DMS79 (cell line): ENCODE results near the gene OR2AT4.
"Not testable (repeated sequence)": the region's sequence is repeated elsewhere in the genome, so short reads cannot be mapped to it uniquely, and the experiment has no call there.

ENCODE experiments used
- DNase-seq: peaks from one replicate; lab custom pipeline; 2025; lab: John Stamatoyannopoulos, UW

Gene OR2AT4

DNA sequence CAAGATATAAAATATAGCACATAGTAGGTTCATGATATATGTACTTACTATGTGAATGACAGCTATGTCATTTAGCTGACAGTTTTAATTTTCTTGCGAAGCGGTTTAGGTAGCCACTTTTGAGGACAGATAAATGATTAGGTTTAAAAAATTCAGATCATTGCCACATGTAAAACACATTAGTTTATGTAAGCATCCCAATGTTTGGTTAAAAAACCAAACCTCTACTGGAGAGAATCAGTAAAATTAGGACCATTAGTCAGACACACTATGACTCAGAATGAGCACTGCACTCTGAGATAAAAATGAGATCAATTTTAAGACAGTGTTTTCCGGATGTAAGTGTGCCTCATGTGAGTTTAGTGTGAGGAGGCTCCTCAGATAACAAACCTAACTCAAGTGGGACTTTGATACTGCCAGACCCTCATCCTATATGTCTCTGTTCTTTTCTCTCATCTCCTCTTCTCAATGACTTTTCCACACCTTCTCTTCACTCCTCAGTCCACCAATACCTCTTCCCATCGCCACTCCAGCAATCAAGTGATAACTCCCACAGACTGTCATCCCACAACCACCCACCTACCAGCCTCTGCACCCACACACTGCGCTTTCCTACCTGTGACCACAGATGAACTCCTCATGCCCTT is 6.8 kb upstream of the OR2AT4 start:
- no peak for DNase-seq

DNA sequence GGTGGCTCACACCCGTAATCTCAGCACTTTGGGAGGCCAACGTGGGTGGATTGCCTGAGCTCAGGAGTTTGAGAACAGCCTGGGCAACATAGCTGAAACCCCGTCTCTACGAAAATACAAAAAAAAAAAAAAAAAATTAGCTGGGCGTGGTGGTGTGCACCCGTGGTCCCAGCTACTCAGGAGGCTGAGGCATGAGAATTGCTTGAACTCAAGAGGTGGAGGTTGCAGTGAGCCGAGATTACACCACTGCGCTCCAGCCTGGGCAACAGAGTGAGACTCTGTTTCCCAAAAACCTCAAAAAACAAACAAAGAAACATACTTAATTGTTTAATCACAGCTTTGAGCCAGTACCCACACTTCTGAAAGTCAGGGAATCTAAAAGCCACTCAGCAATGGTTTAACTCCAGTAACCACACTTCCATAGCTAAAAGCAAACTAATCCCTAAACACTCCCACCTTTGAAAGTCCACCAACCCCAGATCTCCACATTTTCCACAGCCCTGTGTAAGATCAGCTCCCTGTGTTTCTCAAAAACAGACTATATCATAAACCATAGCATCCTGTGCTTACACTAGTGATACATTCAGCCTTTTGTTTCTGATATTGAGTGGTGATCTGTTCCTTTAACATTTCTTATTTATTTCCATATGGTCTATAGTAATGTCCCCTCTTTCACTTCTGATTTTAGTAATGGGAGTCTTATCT is 4.9 kb upstream of the OR2AT4 start:
- no peak for DNase-seq

DNA sequence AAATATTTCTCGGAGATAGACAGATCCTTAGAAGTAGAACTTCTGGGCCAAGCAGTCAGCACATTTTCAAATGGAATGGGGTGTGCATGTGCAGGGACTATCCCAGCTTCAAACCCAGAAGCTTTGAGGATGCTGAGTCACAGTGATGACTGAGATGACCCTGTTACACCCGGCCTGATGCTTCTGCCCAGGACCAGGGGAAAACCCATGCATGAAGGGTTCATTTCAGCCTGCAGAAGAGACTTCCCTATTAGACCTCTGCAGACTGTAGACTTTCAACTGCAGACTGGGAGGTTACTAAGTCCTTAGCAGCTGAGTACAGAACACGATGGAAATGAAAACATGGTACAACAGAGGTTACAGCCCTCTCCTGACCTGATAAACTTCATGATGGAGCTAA is 3.6 kb upstream of the OR2AT4 start:
- no peak for DNase-seq

DNA sequence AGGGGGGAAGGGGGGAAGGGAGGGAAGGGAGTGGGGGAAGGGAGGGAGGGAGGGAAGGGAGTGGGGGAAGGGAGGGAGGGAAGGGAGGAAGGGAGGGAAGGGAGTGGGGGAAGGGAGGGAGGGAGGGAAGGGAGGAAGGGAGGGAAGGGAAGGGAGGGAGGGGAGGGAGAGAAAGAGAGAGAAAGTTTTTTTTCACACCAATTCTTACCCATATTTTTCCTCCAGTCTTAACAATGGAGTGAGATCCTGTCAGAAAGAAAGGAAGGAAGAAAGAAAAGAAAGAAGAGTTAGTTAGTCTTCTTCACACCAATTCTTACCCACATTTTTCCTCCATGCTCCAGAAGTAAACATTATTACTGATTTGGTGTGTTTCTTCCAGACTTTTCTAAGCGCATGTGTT is 3.0 kb upstream of the OR2AT4 start:
- DNase-seq = no peak

DNA sequence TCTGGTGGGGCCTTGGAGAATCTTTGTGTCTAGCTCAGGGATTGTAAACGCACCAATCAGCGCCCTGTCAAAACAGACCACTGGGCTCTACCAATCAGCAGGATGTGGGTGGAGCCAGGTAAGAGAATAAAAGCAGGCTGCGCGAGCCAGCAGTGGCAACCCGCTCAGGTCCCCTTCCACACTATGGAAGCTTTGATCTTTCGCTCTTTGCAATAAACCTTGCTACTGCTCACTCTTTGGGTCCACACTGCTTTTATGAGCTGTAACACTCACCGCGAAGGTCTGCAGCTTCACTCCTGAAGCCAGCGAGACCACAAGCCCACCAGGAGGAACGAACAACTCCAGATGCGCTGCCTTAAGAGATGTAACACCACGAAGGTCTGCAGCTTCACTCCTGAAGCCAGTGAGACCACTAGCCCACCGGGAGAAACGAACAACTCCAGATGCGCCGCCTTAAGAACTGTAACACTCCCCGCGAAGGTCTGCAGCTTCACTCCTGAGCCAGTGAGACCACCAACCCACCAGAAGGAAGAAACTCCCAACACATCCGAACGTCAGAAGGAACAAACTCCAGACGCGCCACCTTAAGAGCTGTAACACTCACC is 2.3 kb upstream of the OR2AT4 start:
- not testable (repeated sequence) for DNase-seq

DNA sequence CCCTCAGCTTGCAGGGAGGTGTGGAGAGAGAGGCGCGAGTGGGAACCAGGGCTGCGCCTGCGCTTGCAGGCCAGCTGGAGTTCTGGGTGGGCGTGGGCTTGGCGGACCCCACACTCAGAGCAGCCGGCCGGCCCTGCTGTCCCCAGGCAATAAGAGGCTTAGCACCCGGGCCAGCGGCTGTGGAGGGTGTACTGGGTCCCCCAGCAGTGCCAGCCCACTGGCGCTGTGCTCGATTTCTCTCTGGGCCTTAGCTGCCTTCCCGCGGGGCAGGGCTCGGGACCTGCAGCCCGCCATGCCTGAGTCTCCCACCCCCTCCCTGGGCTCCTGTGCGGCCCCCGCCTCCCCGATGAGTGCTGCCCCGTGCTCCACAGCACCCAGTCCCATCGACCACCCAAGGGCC is 1.5 kb upstream of the OR2AT4 start:
- not testable (repeated sequence) for DNase-seq

DNA sequence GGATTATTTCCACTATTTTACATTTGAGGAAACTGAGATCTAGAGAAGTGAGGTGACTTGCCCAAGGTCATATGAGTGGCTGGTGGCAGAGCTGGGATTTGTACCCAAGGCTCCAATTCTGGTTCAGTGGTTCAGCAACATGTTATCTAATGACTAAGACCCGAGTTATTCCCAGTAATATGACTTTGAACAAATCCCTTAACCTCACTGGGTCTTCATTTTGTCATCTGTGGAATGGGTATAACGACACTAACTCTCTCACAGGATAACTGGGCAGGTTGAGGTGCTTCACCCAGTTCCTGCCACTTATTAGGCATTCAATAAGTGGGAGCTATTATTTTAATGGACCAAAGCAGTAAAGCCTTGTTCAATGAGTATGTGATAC is 489 bp upstream of the OR2AT4 start:
- no peak for DNase-seq

DNA sequence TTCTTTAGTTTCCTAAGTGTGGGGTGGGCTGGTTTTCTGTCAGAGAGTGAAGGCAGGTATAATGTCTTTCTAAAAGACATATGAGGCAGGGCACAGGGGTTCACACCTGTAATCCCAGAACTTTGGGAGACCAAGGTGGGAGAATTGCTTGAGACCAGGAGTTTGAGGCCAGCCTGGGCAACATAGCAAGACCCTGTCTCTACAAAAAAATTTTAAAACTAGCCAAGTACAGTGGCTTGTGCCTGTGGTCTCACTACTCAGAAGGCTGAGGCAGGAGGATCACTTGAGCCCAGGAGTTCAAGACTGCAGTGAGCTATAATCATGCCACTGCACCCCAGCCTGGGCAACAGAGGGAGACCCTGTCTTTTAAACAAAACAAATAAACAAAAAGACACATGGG is 2.3 kb downstream of the OR2AT4 start:
- DNase-seq = not testable (repeated sequence)

DNA sequence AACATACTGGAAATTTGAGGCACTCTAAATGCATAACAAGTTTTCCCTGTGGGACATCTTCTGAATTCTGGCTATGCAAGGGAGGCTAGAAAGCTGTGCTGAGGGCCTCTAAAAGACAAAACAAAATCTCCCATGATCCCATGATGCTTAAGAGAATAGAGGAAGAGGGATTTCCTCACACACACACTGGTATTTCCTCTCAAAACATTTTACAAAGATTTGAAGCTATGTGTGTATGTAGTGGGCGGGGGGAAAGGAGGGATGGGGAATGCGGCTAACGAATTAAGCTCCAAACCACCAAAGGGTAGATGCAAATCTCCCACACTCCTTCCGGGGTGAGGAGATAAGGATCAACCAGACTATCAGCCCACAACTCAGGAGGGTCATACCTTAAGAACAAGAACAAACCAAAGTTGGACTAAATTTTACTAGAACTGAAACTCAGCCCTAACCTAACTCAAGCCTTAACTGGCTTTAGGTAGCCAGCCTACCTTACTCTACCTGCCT is 6.0 kb downstream of the OR2AT4 start:
- DNase-seq = no peak

DNA sequence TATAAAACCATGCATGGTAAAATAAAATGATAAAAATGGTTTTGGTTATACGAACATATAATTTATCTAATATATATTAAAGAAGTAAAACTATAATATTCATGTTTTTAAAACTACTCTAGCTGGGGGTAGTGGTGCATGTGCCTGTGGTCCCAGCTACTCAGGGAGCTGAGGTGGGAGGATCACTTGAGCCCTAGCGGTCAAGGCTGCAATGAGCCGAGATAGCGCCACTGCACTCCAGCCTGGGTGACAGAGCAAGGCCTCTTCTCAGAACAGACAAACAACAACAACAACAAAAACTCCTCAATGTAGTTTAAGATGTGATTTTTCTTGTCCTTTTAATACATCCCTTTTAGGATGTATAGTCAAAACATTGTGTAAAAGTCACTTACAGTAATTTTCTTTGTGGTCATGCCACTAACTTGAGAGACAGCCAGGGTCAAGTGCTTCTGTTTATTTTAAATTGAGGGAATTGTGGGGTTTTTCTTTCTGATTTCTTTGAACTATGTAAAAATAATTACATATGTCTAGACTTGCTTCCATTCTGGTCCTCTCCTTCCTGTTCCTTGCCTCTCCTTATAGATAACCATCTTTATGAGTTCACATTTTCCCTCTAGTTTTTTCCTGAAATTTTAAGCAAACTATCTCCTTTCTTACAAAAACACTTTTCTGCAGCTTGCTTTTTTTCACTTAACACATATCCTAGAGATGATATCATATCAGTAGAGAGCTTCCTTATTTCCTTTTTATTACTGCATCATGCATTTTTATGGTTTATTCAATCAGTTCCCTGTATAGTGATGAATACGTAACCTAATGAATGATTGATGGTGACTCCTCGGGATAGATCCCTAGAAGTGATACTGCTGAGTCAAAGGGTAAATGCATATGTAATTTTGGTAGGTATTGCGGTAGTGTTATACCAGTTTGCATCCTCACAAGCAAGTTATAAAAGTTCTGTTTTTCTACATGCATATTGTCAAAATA is 9.1 kb downstream of the OR2AT4 start:
- no peak for DNase-seq

DNA sequence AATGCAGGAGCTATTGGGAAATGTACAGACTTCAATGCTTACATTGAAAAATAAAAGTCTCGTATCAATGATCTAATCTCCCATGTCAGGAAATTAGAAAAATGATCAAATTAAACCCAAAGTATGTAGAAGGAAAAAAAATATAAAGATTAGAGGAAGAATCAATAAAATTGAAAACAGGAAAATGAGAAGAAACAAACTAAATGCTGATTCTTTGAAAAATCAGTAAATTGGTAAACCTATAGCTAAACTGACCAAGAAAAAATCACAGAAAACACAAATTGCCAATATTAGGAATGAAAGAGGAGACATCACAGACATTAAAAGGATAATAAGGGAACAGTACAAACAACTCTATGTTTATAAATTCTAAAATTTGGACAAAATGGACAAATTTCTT is 11.8 kb downstream of the OR2AT4 start:
- DNase-seq = no peak

DNA sequence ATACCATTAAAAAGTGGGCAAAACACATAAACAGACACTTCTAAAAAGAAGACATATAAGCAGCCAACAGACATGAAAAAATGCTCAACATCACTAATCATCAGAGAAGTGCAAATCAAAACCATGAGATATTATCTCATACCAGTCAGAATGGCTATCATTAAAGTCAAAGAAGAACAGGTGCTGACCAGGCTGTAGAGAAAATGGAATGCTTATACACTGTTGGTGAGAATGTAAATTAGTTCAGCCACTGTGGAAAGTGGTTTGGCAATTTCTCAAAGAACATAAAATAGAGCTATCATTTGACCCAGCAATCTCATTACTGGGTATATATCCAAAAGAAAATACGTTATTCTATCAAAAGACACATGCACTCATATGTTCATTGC is 13.5 kb downstream of the OR2AT4 start:
- no peak for DNase-seq

DNA sequence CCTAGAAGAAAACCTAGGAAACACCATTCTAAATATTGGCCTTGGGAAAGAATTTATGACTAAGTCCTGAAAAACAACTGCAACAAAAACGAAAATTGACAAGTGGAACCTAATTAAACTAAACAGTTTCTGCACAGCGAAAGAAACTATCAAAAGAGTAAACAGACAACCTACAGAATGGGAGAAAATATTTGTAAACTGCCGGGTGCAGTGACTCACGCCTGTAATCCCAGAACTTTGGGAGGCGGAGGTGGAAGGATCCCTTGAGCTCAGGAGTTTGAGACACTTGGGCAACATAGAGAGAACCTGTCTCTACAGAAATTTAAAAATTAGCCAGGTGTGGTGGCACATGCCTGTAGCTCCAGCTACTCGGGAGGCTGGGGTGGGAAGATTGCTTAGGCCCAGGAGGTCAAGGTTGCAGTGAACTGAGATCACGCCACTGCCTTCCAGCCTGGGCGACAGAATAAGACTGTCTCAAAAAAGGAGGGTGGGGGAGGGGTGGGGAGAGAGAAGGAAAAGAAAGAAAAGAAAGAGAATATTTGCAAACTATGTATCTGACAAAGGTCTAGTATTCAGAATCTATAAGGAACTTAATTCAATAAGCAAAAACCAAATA is 14.0 kb downstream of the OR2AT4 start:
- no peak for DNase-seq

DNA sequence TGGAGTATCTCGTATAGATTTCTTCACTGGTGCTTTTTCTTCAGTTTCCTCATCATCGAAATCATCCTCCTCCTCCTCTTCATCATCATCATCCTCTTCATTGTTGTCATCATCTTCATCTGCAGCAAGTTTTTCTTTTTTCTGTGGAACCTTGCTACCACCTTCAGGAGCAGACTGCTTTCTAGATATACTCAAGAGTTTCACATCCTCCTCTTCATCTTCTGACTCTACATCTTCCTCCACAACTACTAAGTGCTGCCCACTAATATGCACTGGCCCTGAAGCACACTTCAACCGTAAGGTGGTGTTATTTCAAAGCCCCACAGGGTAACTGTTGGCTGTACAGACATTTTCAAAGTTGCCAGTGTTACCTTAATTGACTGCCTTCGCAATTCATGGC is 17.1 kb downstream of the OR2AT4 start:
- DNase-seq = no peak

DNA sequence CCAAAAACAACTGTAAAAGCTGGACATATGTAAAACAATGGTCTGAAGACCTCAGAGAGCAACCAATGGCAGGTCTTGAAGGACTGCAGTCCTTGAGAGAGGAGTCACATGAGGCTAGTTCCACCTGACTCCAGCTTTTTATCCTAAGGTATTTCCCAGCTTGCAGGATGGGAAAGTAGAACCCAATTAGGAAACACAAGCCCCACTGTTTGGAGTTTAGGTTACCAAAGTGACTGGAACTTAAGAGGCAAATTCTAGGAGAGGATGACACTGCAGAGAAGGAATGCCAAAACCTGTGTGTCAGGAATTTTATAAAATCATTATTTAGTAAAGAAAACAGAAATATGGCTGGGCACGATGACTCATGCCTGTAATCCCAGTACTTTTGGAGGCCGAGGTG is 18.4 kb downstream of the OR2AT4 start:
- no peak for DNase-seq

DNA sequence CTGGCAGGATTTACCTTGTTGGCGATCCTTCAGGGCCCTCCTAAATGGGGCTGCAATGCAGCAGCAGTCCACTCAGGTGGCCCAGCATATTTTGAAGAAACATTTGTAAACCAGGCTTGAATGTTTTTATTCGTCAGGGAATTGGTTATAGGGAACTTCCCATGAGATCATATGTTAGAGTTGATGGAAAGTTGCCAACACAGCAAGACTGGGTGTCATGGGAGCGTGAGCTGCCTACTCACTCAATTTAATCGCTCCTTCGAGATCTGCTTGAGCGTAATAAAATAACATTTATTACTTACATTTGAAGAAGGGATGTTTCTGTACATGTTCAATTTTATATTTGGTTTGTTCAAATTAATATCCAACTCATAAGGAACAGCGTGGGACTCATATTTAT is 19.4 kb downstream of the OR2AT4 start:
- DNase-seq = no peak

DNA sequence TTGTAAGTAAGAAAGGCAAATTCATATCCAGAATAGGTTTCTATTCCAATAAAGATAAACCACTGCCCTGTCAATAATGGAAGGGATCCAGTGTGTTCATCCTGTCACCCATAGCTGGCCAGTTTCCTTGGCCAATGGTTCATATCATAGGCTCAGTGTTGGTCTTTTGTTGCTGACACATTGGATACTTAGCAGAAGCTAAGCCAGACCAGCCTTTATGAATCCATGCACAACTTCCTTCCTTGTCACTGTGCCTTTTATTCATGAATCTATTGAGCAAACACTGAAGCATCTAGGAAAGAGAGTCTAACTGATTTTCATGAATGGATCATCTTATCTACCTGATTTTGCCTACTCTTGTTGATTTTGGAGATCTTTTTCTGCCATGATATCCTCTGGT is 20.0 kb downstream of the OR2AT4 start:
- no peak for DNase-seq

DNA sequence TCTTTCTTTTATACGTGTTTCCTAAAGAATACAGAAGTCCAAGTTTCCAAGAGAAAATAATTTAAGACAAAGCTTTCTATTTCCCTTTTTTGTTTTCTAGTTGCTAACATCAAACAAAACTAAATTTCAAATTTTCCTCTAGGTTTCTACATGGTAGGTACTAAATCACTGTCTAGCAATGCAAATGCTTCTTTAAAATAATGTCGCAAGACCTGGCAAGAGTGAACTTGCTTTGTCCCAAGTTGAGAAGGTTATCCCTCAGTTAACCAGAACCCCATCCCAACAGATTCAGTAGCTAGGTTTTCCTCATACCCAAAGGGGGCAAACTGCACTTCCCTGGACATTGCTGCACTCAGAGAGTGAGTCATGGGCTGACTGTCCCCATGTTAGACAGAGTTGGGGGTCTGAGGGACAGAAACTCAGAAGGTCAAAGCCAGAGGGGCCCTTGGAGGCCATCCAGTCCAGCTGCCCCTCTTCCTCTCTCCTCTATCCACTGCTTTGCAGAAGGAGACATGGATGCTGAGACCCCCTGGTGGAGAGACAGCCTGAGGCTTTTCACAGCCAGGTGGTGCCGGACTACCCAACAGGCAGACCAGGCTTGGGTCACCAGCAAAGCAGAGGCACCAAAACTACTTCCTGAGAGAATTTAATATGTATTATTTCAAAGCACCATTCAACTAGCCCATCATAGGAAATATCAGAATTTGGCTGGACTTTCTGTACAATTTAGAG is 23.1 kb downstream of the OR2AT4 start:
- DNase-seq = no peak

DNA sequence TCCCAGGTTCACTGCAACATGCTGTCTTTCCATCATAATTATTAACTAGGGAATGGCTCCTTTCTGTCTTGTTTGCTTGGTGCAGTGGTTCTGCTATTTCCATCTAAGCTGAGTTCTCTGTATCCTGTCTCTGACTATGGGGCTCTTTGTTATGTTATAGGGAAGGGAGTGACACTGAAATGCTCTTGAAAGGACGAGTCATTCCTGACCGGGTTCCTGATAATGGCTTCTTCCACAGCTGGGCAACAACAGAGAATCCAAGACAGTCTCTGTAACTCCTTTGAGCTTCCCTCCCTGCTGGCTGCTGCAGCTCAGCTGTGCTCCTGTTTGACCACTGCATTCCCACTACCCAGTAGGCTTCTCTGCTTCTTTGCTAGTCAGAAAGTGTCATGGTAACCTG is 24.1 kb downstream of the OR2AT4 start:
- no peak for DNase-seq

DNA sequence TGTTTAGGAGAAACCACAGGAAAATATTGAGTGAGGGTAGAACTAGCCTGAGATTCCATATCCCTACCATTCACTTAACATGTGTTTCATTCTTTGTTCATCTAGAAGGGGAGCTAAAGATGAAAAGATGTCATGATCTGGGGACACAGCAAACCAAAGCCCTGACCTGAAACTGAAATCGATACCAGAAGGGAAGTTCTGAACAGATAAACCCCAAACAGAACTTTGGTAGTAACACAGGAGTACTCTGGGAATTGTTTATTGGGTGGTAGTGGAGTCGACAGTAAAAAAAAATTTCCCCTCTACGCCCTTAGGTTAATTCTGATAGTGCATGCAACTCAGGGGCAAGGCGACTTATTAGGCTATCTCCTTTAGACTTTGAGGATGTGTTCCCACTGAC is 27.2 kb downstream of the OR2AT4 start:
- DNase-seq = no peak

DNA sequence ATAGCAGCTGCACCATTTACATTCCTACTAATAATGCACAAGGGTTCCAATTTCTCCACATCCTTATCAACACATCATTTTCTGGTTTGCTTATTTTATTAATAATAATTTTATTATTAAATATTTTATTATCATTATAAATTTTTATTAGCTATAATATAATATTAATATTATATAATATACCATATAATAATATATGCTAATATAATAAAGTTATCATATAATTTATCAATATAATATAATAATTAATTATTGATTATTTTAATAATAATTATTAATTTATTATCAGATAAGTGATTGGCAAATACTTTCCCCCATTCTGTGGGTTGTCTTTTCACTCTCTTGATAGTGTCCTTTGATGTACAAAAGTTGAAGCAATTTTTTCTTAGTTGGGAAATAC is 27.7 kb downstream of the OR2AT4 start:
- DNase-seq = no peak
